HCT116 (cell line): ENCODE measurements around the gene ANKRD22. TPM values are rescaled to one million over a fixed set of nuclear protein-coding genes. Genes with fewer than 3 reads are reported as not detected.
A peak's percentile ranks its signal among the peaks of the same experiment; 100 is the strongest.

Experiments
- ATAC-seq: fragments of 200-7000 bp; cut with Tn5 transposase; 2 replicates; pipeline ENCODE4 v1.9.1; 2020; ENCODE audit warnings: mild to moderate bottlenecking, moderate library complexity
- BruUV-seq: library from RNA; stranded (reverse); fragments of 400-500 nt; replicated peaks from 2 replicates; lab custom pipeline; 2021; lab: Mats Ljungman, UMichigan
- CTCF ChIA-PET: fragments of 300-600 bp; sonication (Branson Sonifier 250); formaldehyde crosslinking; loops from one replicate; lab custom pipeline; 2021; ENCODE audit warnings: antibody characterized with exemption; lab: Charles Lee
- POLR2A ChIA-PET: fragments of 300-600, 350-600 bp; sonication (Branson Sonifier 250); formaldehyde crosslinking; loops from one replicate; lab custom pipeline; 2021; ENCODE audit warnings: antibody characterized with exemption; lab: Charles Lee
- RAD21 ChIA-PET, 2 experiments: fragments of 300-600 bp; sonication (Branson Sonifier 250); formaldehyde crosslinking; loops; one replicate each; lab custom pipeline; 2023; ENCODE audit warnings: low total read pairs in 2 of 2; ENCODE audit not compliant: uncharacterized antibody in 2 of 2, unreplicated experiment in 2 of 2, low non-redundant PET in 1 of 2; lab: Charles Lee
- DNase-seq: peaks from one replicate; pipeline ENCODE4 v3.0.0-alpha.2; 2010; ENCODE audit warnings: low read depth, low spot score
- H2AFZ ChIP-seq: fragments of 200-600 bp; shearing (Covaris generic), sonication (generic); 2 replicates; pipeline ENCODE4 v1.6.1; 2017; ENCODE audit warnings: low read depth, mixed run types, mixed read lengths, antibody characterized with exemption, low read length; ENCODE audit not compliant: poor library complexity, severe bottlenecking
- H3K27ac ChIP-seq: 2 replicates; pipeline ENCODE4 v1.5.1; 2012; ENCODE audit warnings: low read depth, low read length
- H3K27me3 ChIP-seq: fragments of 200-600 bp; sonication (generic); 2 replicates; pipeline ENCODE4 v1.6.1; 2016; ENCODE audit warnings: mixed run types, low read length, mixed read lengths; ENCODE audit not compliant: insufficient read depth
- H3K36me3 ChIP-seq, 2 experiments: fragments of 200-500 bp in 1 of 2; fragments of 200-600 bp in 1 of 2; sonication (Bioruptor generic) in 1 of 2; sonication (generic) in 1 of 2; 2 replicates each; pipeline versions ENCODE4 v1.5.1 to v1.6.1; 2014 to 2016; ENCODE audit warnings: low read length in 2 of 2, inconsistent platforms in 1 of 2, mixed read lengths in 1 of 2, mixed run types in 1 of 2; ENCODE audit not compliant: insufficient read depth in 2 of 2, control insufficient read depth in 1 of 2
- H3K4me1 ChIP-seq, 2 experiments: fragments of 200-600 bp in 1 of 2; sonication (generic) in 1 of 2; 2 replicates each; pipeline versions ENCODE4 v1.5.1 to v1.6.1; 2012 to 2017; ENCODE audit warnings: low read length in 2 of 2, inconsistent platforms in 1 of 2, mild to moderate bottlenecking in 1 of 2, mixed read lengths in 1 of 2, mixed run types in 1 of 2, moderate library complexity in 1 of 2; ENCODE audit not compliant: insufficient read depth in 2 of 2, control insufficient read depth in 1 of 2
- H3K4me2 ChIP-seq: fragments of 200-600 bp; sonication (generic); 2 replicates; pipeline ENCODE4 v1.6.1; 2017; ENCODE audit warnings: mixed run types, low read length, mixed read lengths
- H3K4me3 ChIP-seq, 2 experiments: fragments of 200-600 bp in 1 of 2; sonication (generic) in 1 of 2; replicated peaks in 1 of 2; 2 replicates each; pipeline ENCODE4 v1.5.1; 2011 to 2016; ENCODE audit warnings: low read length in 2 of 2, control low read depth in 1 of 2, low read depth in 1 of 2, mild to moderate bottlenecking in 1 of 2, mixed read lengths in 1 of 2, mixed run types in 1 of 2
- H3K79me2 ChIP-seq: fragments of 200-600 bp; sonication (generic); 2 replicates; pipeline ENCODE4 v1.6.1; 2017; ENCODE audit warnings: mild to moderate bottlenecking, mixed run types, low read length, moderate library complexity, mixed read lengths; ENCODE audit not compliant: insufficient read depth
- H3K9ac ChIP-seq: fragments of 200-600 bp; sonication (generic); 2 replicates; pipeline ENCODE4 v1.6.1; 2016; ENCODE audit warnings: low read length, mixed read lengths
- H3K9me2 ChIP-seq: fragments of 200-600 bp; sonication (generic), shearing (Covaris generic); 2 replicates; pipeline ENCODE4 v1.6.1; 2017; ENCODE audit warnings: mixed run types, mild to moderate bottlenecking, moderate library complexity; ENCODE audit not compliant: insufficient read depth
- H3K9me3 ChIP-seq, 2 experiments: fragments of 200-500 bp in 1 of 2; fragments of 200-600 bp in 1 of 2; sonication (Bioruptor generic) in 1 of 2; sonication (generic) in 1 of 2; 2 replicates each; pipeline ENCODE4 v1.6.1; 2014 to 2017; ENCODE audit warnings: low read length in 2 of 2, mixed read lengths in 2 of 2, inconsistent platforms in 1 of 2, low read depth in 1 of 2, mild to moderate bottlenecking in 1 of 2, mixed run types in 1 of 2, moderate library complexity in 1 of 2; ENCODE audit not compliant: control insufficient read depth in 1 of 2, insufficient read depth in 1 of 2
- H4K20me1 ChIP-seq: fragments of 200-600 bp; sonication (generic), shearing (Covaris generic); 2 replicates; pipeline ENCODE4 v1.6.1; 2017; ENCODE audit warnings: mixed run types, mild to moderate bottlenecking, moderate library complexity; ENCODE audit not compliant: insufficient read depth
- CTCF ChIP-seq, 3 experiments: fragments of 200-600 bp in 1 of 3; sonication (generic) in 1 of 3; IDR thresholded peaks in 2 of 3; conservative IDR thresholded peaks in 1 of 3; 2 replicates each; pipeline ENCODE4 v1.5.1; 2012 to 2017; ENCODE audit warnings: low read depth in 2 of 3, low read length in 2 of 3, antibody characterized with exemption in 1 of 3, borderline replicate concordance in 1 of 3, control low read depth in 1 of 3, mild to moderate bottlenecking in 1 of 3, mixed read lengths in 1 of 3, mixed run types in 1 of 3, moderate library complexity in 1 of 3; ENCODE audit not compliant: insufficient read depth in 1 of 3
- POLR2AphosphoS5 ChIP-seq: IDR thresholded peaks from 2 replicates; pipeline ENCODE4 v1.6.1; 2011; ENCODE audit warnings: mild to moderate bottlenecking, low read depth, low read length, moderate library complexity
- RAD21 ChIP-seq: IDR thresholded peaks from 2 replicates; pipeline ENCODE4 v1.6.1; 2012; ENCODE audit warnings: low read depth, mild to moderate bottlenecking
- SIN3A ChIP-seq: IDR thresholded peaks from 2 replicates; pipeline ENCODE4 v1.6.1; 2012; ENCODE audit warnings: low read depth
- SP1 ChIP-seq: IDR thresholded peaks from 2 replicates; pipeline ENCODE4 v1.6.1; 2012; ENCODE audit warnings: low read depth
- SRF ChIP-seq: IDR thresholded peaks from 2 replicates; pipeline ENCODE4 v1.6.1; 2012; ENCODE audit warnings: low read depth
- YY1 ChIP-seq: IDR thresholded peaks from 2 replicates; pipeline ENCODE4 v1.6.1; 2011; ENCODE audit warnings: low read length, low read depth, moderate library complexity, mild to moderate bottlenecking; ENCODE audit not compliant: insufficient replicate concordance; ENCODE audit errors: extremely low read depth
- ZNF274 ChIP-seq: fragments of 200-500 bp; sonication (Bioruptor generic); IDR thresholded peaks from 2 replicates; pipeline ENCODE4 v1.6.1; 2014; ENCODE audit warnings: mild to moderate bottlenecking, low read depth, low read length, inconsistent platforms
- intact Hi-C: fragments of 100-400 bp; cut with micrococcal nuclease; formaldehyde crosslinking; loops from 2 replicates; pipeline ENCODE4 v1.10.0; 2022
- total RNA-seq: library from RNA; stranded (reverse); gene quantifications from one replicate; pipeline ENCODE4 v1.2.1, GENCODE V29; 2021; ENCODE audit not compliant: unreplicated experiment

ANKRD22 gene
- total RNA-seq, 1 experiment from 2014 or later, result 2.3 TPM

DNA sequence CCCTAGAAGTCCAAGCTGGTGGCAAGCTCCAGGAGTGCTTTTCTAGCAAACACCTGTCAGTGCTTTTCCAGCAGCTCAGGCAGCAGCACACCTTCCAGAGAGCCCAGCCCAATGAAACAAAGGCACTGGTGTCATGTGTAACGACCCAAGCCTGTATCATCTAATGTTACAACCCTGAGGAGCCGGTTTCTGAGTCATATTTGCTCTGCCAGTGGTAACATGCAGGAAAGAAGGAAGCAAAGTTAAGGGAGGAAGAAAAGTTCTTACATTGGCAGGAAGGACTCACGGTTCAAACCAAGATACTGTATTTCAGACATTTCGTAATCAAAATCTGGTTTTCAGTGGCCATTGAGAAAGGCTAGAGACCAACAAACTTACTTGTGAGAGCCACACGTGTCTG lies at the start of gene ANKRD22 (continued):
- 0 out of 2 replicates have a peak, but pooled peaks have one; percentile 32 for TF ChIP-seq SRF
- TF ChIP-seq SIN3A, result peak; percentile 59; the same call in 1 of the 2 replicates
- peak; percentile 17; the same call in 1 of the 2 replicates for TF ChIP-seq RAD21
- peak; percentile 67 for TF ChIP-seq POLR2AphosphoS5
- TF ChIP-seq, all 23 proteins: peak for 13

- Histone ChIP-seq H3K4me2 (no peak overlapping the region), H4K20me1 (no peaks in the 10 kb centered on the region), H2AFZ (no peak overlapping the region), H3K27me3 (no peaks in the 10 kb centered on the region), H3K4me1 (peaks cover 32 to 42% of the 10 kb centered on the region in 2 experiments), H3K36me3 (peaks cover 0 to 13% of the 10 kb centered on the region in 2 experiments; a peak in 2 of 4 replicates), H3K9me3 (no peaks in the 10 kb centered on the region), H3K9me2 (no peaks in the 10 kb centered on the region)
- POLR2A ChIA-PET, result no interaction called here
- TF ChIP-seq YY1 (no peak), ZNF274 (no peak), SP1 (no peak)
- TF ChIP-seq, all 23 proteins: peak for 0
- no TSS peak for BruUV-seq
- Histone ChIP-seq H3K9ac (no peak overlapping the region), H3K27ac (no peak overlapping the region), H3K4me3 (no peak overlapping the region), H3K79me2 (no peaks in the 10 kb centered on the region)
- RAD21 ChIA-PET, result no interaction called here
- intact Hi-C loops, result no loop called here
- DNase-seq (no peak), ATAC-seq (no peak)
- CTCF ChIA-PET, result interaction anchor here (0.8 to 1.7 kb wide), 4 partner anchors 11 to 35 kb away, joined by 3 to 7 read pairs (median 4); no protein-coding TSS in a partner anchor
Observed at GRCh38 chr10:88899886-88900285, 48.2 kb upstream of the ANKRD22 start.

DNA sequence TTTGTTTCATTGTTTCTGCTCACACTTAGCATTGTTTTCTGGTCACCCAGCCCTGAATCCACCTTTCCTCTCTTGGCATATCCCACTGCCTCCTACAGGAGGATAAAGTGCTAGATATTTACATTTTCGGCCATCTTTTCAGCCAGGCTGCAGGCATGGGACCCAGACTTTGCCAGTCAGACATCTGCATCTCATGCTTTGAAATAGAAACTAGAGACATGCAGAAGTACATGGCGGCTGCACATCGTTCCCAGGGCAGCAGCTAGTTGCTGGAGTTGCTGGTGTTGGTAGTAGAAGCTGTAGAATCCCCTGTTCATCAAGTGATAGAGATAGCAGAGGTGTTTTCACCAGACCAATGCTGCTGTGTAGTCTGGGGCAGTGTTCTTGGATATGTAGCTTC lies 47.1 kb upstream of the ANKRD22 start:
- ChIA-PET POLR2A (no interaction called here), CTCF (interaction anchor here (1.7 kb wide), 1 partner anchor 36 kb away, joined by 4 read pairs; no protein-coding TSS in a partner anchor), RAD21 (no interaction called here)
- no peak for TF ChIP-seq SIN3A
- 0 out of 6 replicates have a peak, but pooled peaks of 1 of the 3 experiments have one; percentile 4 for TF ChIP-seq CTCF (IDR thresholded peaks at IDR 0.05 in 2 of 3, conservative IDR thresholded peaks at IDR 0.05 in 1 of 3; ENCODE audit: borderline replicate concordance in 1 of 3, insufficient read depth in 1 of 3, low read depth in 2 of 3, low read length in 2 of 3)
- no peak overlapping the region for H2AFZ ChIP-seq
- peaks cover 0 to 13% of the 10 kb centered on the region in 2 experiments; a peak in 2 of 4 replicates for H3K36me3 ChIP-seq
- no peak overlapping the region for H3K9ac ChIP-seq
- ATAC-seq (no peak), DNase-seq (no peak)
- BruUV-seq, result no TSS peak
- intact Hi-C loops, result no loop called here
- H3K27ac ChIP-seq, result no peak overlapping the region
- no peaks in the 10 kb centered on the region for H3K27me3 ChIP-seq
- 0 out of 2 replicates have a peak overlapping the region, but pooled peaks have one; percentile 13 for H3K4me2 ChIP-seq
- no peaks in the 10 kb centered on the region; the same call in 1 of the 2 replicates for H3K79me2 ChIP-seq
- no peak overlapping the region for H3K4me3 ChIP-seq
- no peaks in the 10 kb centered on the region for H3K9me2 ChIP-seq
- H4K20me1 ChIP-seq, result no peaks in the 10 kb centered on the region
- H3K9me3 ChIP-seq, result no peaks in the 10 kb centered on the region
- peaks cover 32 to 47% of the 10 kb centered on the region in 2 experiments for H3K4me1 ChIP-seq
